Esophagus squamous epithelium (tissue), 5 donors: ENCODE results near the gene HELT. TPM values are rescaled to one million over a fixed set of nuclear protein-coding genes. Genes with fewer than 3 reads are reported as not detected.

Experiments used
- DNase-seq: peaks from one replicate; lab custom pipeline; 2025; lab: John Stamatoyannopoulos, UW
- H3K27ac ChIP-seq, 4 donors: fragments of 200-600 bp; sonication (generic); one replicate each; pipeline ENCODE4 v1.5.1; 2016 to 2019; ENCODE audit warnings: mild to moderate bottlenecking in 1 of 4
- H3K27me3 ChIP-seq, 4 donors: fragments of 200-600 bp; sonication (generic); 1 replicate in 3 of 4; 2 replicates in 1 of 4; pipeline versions ENCODE4 v1.5.1 to v1.6.0; 2017 to 2021; ENCODE audit warnings: antibody characterized with exemption in 1 of 4
- H3K36me3 ChIP-seq, 3 donors: fragments of 200-600 bp; sonication (generic); one replicate each; pipeline ENCODE4 v1.5.1; 2016 to 2019
- H3K4me1 ChIP-seq, 3 donors: fragments of 200-600 bp; sonication (generic); one replicate each; pipeline ENCODE4 v1.5.1; 2017 to 2019
- H3K4me3 ChIP-seq, 4 donors: fragments of 200-600 bp; sonication (generic); 1 replicate in 3 of 4; 2 replicates in 1 of 4; pipeline ENCODE4 v1.5.1; 2016 to 2019; ENCODE audit warnings: mild to moderate bottlenecking in 2 of 4, moderate library complexity in 1 of 4
- H3K9me3 ChIP-seq, 3 donors: fragments of 200-600 bp; sonication (generic); one replicate each; pipeline ENCODE4 v1.5.1; 2016 to 2019
- POLR2A ChIP-seq, 4 donors: fragments of 450-650 bp; IDR thresholded peaks; one replicate each; pipeline ENCODE4 v1.6.1; 2017; ENCODE audit warnings: antibody characterized with exemption in 4 of 4, mild to moderate bottlenecking in 4 of 4, moderate library complexity in 3 of 4
- WGBS, 2 donors: methylation state at CpG; one replicate each; pipeline ENCODE4 v1.1.5; 2018; 5-methylcytosine and 5-hydroxymethylcytosine counted together
- intact Hi-C: fragments of 100-400 bp; cut with DNase I; formaldehyde crosslinking; loops from one replicate; pipeline ENCODE4 v1.15.0; 2022
- total RNA-seq, 4 donors: library from RNA; depleted of rRNA; stranded (reverse); fragments of >200 nt; gene quantifications; one replicate each; pipeline ENCODE4 v1.1.0, GENCODE V29; 2016
- TF ChIP-seq, protein P1 (sequence below), 6 experiments: fragments of 450-650 bp in 4 of 6; fragments of 200-600 bp in 2 of 6; sonication (generic) in 2 of 6; IDR thresholded peaks; one replicate each; pipeline ENCODE4 v1.5.1; 2016 to 2019; ENCODE audit warnings: antibody characterized with exemption in 6 of 6, mild to moderate bottlenecking in 4 of 6, moderate library complexity in 4 of 6
- donor health status: DM: yes; HTN: yes; CAD: no.

Gene HELT
- total RNA-seq, 4 donors from 2014 or later = not detected

GRCh38 chr4:185066179-185066578, 47.9 kb downstream of the HELT start:
- intact Hi-C loops = no loop called here
- Histone ChIP-seq H3K4me1 (no peaks in the 10 kb centered on the region), H3K27ac (no peak overlapping the region), H3K36me3 (no peaks in the 10 kb centered on the region), H3K27me3 (peaks cover 0 to 8% (median 0%) of the 10 kb centered on the region in 4 donors), H3K9me3 (no peaks in the 10 kb centered on the region), H3K4me3 (no peak overlapping the region)
- WGBS, 2 donors = 79 to 83% methylated on average over 4 to 5 of the region's 5 CpGs
- no peak for TF ChIP-seq POLR2A (IDR thresholded peaks at IDR 0.05)
- DNase-seq = no peak

DNA sequence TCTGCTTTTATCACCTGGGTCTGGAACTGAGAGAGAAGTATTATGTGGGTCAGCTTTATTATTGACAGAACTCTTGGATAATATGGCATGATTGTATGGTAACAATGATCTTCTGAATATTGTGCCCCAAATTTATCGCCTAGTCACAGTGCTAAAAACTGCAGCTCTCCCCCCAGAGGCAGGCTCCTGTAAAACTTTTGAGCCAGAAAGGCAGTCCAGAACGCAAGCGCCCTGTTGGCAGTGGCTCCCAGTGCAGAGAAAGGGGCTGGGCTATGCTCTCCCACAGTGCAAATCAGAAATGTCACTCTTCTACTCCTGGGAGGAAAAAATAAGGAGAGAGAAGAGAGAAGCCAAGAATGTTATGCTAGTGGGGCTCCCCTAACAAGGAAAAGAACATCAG, 50.5 kb downstream of the HELT start:
- no peak for DNase-seq
- intact Hi-C loops = no loop called here
- Histone ChIP-seq H3K4me1 (no peaks in the 10 kb centered on the region), H3K27ac (no peak overlapping the region), H3K27me3 (no peaks in the 10 kb centered on the region), H3K9me3 (no peaks in the 10 kb centered on the region), H3K36me3 (no peaks in the 10 kb centered on the region), H3K4me3 (no peak overlapping the region)
- WGBS, 2 donors = 42 to 59% methylated on average over 3 of the region's 3 CpGs
- no peak for TF ChIP-seq POLR2A (IDR thresholded peaks at IDR 0.05)
- TF ChIP-seq, protein P1, sequence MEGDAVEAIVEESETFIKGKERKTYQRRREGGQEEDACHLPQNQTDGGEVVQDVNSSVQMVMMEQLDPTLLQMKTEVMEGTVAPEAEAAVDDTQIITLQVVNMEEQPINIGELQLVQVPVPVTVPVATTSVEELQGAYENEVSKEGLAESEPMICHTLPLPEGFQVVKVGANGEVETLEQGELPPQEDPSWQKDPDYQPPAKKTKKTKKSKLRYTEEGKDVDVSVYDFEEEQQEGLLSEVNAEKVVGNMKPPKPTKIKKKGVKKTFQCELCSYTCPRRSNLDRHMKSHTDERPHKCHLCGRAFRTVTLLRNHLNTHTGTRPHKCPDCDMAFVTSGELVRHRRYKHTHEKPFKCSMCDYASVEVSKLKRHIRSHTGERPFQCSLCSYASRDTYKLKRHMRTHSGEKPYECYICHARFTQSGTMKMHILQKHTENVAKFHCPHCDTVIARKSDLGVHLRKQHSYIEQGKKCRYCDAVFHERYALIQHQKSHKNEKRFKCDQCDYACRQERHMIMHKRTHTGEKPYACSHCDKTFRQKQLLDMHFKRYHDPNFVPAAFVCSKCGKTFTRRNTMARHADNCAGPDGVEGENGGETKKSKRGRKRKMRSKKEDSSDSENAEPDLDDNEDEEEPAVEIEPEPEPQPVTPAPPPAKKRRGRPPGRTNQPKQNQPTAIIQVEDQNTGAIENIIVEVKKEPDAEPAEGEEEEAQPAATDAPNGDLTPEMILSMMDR (IDR thresholded peaks at IDR 0.05) = no peak

Other genes with a start within 250 kb of the HELT start
- 100 to 1,000 TPM in 1 of 4 donors, 10 to 100 TPM in 3; 59.7 to 101 (median 73.8) TPM for gene ACSL1, start 192.5 kb upstream of the HELT start, total RNA-seq
- gene SLC25A4, start 124.8 kb downstream of the HELT start, total RNA-seq = 10 to 100 TPM; 12.4 to 24.0 (median 16.3) TPM
- 10 to 100 TPM; 14.6 to 34.0 (median 20.0) TPM for gene CFAP97, start 185.5 kb downstream of the HELT start, total RNA-seq
- 10 to 100 TPM in 1 of 4 donors, 1 to 10 TPM in 3; 5.5 to 18.9 (median 7.5) TPM for gene SNX25, start 191.1 kb downstream of the HELT start, total RNA-seq